ENCODE results near the gene PISD.

DNA sequence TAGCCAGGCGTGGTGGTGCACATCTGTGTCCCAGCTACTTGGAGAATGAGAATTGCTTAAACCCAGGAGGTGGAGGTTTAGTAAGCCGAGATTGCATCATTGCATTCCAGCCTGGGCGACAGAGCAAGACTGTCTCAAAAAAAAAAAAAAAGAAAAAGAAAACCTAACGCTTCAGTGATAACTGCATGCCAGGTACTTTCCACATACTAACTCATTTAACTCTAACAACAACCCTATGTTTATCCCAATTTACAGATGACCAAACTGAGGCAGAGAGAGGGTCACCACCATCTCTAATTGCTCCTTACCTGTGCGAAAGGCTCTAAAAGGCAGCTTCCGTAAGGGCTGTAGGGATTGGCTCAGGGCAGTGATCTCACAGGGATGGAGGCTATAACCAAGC, 11.6 kb downstream of the PISD start:
- TF ChIP-seq, protein P1, sequence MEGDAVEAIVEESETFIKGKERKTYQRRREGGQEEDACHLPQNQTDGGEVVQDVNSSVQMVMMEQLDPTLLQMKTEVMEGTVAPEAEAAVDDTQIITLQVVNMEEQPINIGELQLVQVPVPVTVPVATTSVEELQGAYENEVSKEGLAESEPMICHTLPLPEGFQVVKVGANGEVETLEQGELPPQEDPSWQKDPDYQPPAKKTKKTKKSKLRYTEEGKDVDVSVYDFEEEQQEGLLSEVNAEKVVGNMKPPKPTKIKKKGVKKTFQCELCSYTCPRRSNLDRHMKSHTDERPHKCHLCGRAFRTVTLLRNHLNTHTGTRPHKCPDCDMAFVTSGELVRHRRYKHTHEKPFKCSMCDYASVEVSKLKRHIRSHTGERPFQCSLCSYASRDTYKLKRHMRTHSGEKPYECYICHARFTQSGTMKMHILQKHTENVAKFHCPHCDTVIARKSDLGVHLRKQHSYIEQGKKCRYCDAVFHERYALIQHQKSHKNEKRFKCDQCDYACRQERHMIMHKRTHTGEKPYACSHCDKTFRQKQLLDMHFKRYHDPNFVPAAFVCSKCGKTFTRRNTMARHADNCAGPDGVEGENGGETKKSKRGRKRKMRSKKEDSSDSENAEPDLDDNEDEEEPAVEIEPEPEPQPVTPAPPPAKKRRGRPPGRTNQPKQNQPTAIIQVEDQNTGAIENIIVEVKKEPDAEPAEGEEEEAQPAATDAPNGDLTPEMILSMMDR (IDR thresholded peaks at IDR 0.05 in 2 of 3, conservative IDR thresholded peaks at IDR 0.05 in 1 of 3; ENCODE audit: insufficient read depth in 2 of 3, low read depth in 1 of 3, low read length in 3 of 3) = no peak
- no peak for TF ChIP-seq SMAD3 (CRISPR knock-in tag; conservative IDR thresholded peaks at IDR 0.05)
- no peak for TF ChIP-seq TEAD4 (IDR thresholded peaks at IDR 0.05; ENCODE audit: low read length)
- TF ChIP-seq TEAD4 (CRISPR knock-in tag; IDR thresholded peaks at IDR 0.05; ENCODE audit: borderline replicate concordance) = no peak
- TF ChIP-seq, protein P2, sequence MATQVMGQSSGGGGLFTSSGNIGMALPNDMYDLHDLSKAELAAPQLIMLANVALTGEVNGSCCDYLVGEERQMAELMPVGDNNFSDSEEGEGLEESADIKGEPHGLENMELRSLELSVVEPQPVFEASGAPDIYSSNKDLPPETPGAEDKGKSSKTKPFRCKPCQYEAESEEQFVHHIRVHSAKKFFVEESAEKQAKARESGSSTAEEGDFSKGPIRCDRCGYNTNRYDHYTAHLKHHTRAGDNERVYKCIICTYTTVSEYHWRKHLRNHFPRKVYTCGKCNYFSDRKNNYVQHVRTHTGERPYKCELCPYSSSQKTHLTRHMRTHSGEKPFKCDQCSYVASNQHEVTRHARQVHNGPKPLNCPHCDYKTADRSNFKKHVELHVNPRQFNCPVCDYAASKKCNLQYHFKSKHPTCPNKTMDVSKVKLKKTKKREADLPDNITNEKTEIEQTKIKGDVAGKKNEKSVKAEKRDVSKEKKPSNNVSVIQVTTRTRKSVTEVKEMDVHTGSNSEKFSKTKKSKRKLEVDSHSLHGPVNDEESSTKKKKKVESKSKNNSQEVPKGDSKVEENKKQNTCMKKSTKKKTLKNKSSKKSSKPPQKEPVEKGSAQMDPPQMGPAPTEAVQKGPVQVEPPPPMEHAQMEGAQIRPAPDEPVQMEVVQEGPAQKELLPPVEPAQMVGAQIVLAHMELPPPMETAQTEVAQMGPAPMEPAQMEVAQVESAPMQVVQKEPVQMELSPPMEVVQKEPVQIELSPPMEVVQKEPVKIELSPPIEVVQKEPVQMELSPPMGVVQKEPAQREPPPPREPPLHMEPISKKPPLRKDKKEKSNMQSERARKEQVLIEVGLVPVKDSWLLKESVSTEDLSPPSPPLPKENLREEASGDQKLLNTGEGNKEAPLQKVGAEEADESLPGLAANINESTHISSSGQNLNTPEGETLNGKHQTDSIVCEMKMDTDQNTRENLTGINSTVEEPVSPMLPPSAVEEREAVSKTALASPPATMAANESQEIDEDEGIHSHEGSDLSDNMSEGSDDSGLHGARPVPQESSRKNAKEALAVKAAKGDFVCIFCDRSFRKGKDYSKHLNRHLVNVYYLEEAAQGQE (IDR thresholded peaks at IDR 0.05; ENCODE audit: borderline replicate concordance) = no peak
- TF ChIP-seq, protein P2 (CRISPR knock-in tag; IDR thresholded peaks at IDR 0.05; ENCODE audit: low read depth) = no peak
- TF ChIP-seq, protein P3, sequence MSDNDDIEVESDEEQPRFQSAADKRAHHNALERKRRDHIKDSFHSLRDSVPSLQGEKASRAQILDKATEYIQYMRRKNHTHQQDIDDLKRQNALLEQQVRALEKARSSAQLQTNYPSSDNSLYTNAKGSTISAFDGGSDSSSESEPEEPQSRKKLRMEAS (CRISPR knock-in tag; IDR thresholded peaks at IDR 0.05) = no peak
- TF ChIP-seq POLR2A (conservative IDR thresholded peaks at IDR 0.05) = no peak
- no peak for TF ChIP-seq ZNF282 (CRISPR knock-in tag; IDR thresholded peaks at IDR 0.05)
- TF ChIP-seq, protein P4, sequence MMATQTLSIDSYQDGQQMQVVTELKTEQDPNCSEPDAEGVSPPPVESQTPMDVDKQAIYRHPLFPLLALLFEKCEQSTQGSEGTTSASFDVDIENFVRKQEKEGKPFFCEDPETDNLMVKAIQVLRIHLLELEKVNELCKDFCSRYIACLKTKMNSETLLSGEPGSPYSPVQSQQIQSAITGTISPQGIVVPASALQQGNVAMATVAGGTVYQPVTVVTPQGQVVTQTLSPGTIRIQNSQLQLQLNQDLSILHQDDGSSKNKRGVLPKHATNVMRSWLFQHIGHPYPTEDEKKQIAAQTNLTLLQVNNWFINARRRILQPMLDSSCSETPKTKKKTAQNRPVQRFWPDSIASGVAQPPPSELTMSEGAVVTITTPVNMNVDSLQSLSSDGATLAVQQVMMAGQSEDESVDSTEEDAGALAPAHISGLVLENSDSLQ (IDR thresholded peaks at IDR 0.05) = no peak
- TF ChIP-seq BACH1 (tag; IDR thresholded peaks at IDR 0.05) = no peak
- no peak for TF ChIP-seq EZH2 (IDR thresholded peaks at IDR 0.05; ENCODE audit: borderline replicate concordance, low read depth, low read length)
- TF ChIP-seq, protein P5, sequence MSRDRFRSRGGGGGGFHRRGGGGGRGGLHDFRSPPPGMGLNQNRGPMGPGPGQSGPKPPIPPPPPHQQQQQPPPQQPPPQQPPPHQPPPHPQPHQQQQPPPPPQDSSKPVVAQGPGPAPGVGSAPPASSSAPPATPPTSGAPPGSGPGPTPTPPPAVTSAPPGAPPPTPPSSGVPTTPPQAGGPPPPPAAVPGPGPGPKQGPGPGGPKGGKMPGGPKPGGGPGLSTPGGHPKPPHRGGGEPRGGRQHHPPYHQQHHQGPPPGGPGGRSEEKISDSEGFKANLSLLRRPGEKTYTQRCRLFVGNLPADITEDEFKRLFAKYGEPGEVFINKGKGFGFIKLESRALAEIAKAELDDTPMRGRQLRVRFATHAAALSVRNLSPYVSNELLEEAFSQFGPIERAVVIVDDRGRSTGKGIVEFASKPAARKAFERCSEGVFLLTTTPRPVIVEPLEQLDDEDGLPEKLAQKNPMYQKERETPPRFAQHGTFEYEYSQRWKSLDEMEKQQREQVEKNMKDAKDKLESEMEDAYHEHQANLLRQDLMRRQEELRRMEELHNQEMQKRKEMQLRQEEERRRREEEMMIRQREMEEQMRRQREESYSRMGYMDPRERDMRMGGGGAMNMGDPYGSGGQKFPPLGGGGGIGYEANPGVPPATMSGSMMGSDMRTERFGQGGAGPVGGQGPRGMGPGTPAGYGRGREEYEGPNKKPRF (IDR thresholded peaks at IDR 0.05; ENCODE audit: low read depth, low read length) = no peak
- TF ChIP-seq ZBTB7A (IDR thresholded peaks at IDR 0.05; ENCODE audit: borderline replicate concordance, control insufficient read depth, low read depth, low read length) = no peak
- no peak for TF ChIP-seq FOXA1 (IDR thresholded peaks at IDR 0.05; ENCODE audit: borderline replicate concordance)
- TF ChIP-seq CREB1 (IDR thresholded peaks at IDR 0.05) = no peak
- TF ChIP-seq CREB1 (CRISPR knock-in tag; IDR thresholded peaks at IDR 0.05) = no peak
